ENCODE data around the gene PET100.
"Not testable (repeated sequence)": the region's sequence is repeated elsewhere in the genome, so short reads cannot be mapped to it uniquely, and the experiment has no call there.

PET100 gene

DNA sequence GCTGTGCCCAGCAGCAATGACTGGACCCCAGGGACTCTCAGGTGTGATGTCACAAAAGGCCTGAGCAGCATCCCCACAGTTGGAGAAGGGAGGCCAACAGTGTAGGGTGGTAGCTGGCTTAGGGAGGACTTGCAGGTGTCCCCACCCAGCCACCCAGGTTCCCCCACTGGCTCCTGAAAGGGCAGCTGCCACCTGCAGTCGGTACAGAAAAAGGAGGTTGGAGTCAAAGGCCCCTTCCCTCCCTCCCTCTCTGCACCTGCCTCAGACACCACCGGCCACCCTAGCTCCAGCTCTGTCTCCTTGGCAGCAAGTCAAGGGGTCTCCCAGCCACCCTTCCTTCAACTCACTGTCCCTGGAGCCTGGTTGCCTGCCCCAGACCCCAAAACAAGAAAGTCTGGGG is 4.1 kb downstream of the PET100 start, which contains the start of gene PCP2:
PCP2 (minus strand) TSS at position 22 of the 400 bp plus-strand sequence. CDS start 262 bp downstream, outside the sequence.
- no peak for DNase-seq (ENCODE audit: low read depth in 2 of 2)

DNA sequence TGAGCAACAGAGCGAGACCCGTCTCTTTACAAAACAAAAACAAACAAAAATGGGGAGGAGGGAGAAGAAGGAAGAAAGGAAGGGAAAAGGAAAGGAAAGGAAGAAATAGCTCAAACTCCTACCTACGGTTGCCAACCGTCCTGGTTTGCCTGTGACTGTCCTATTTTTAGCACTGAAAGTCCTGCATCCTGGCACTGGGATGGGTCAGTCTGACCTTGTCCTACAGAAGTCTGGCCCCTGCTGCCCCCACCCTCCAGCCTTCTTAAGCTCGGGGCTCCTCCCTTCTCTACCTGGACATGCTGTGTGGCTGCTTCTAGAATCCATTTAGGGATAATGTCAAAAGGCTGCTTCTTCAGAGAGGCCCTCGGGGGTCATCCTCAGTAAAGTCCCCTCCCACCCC is 6.1 kb downstream of the PET100 start:
- DNase-seq (ENCODE audit: low read depth in 2 of 2) = no peak

DNA sequence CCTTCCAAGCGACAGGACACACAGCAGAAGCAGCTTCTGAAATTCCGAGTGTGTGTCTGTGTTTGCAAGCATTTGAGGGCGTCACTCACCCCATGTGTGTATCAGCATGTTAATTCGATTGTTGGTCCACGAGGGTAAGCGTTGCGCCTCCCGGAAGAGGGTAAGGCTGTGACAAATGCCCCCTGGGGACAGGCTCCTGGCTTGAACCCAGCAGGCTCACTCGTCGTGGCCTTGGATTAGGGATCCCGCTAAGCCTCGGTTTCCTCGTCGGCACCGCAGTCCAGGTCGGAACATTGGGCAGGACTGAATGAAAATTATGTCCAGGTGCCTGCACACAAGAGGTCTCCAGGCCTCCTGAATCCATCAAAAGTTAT is 6.7 kb downstream of the PET100 start:
- no peak for DNase-seq (ENCODE audit: low read depth in 2 of 2)

DNA sequence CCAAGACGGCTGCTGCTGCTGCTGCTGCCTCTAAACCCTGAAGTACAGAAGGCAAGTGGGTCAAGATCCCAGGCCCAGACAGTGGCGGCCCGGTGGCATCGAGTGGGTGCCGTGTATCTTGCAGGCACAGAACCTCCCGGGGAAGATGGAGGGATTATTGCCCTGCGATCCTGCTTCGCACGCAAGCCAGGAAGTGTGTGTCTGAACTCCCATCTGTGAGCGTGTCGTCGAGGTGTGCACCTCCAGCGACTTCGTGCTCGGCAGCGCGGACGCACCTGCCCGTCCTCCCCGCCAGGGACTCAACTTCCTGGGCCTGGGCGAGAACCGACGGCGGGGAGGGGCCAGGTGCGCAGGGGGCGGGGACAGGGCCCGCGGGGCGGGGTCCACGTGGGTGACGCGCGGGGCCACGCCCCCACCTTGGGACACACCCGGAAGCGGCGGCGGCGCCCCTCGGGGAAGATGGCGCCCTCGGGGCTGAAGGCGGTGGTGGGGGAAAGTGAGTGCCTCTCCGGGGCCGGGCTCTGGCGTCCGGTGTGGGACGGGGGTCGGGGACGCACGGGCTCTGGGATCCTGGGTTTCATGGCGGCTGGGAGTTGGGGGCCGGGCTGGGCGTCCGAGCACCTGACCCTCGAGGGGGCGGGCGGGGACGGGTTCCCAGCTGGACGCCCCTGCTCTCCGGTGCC is 7.2 kb downstream of the PET100 start, which contains the start of gene STXBP2:
STXBP2 (plus strand) TSS at position 420 of the 683 bp plus-strand sequence; CDS start at position 460, 40 bp downstream.
- peak; percentile 80 to 85 for DNase-seq (ENCODE audit: low read depth in 2 of 2)

DNA sequence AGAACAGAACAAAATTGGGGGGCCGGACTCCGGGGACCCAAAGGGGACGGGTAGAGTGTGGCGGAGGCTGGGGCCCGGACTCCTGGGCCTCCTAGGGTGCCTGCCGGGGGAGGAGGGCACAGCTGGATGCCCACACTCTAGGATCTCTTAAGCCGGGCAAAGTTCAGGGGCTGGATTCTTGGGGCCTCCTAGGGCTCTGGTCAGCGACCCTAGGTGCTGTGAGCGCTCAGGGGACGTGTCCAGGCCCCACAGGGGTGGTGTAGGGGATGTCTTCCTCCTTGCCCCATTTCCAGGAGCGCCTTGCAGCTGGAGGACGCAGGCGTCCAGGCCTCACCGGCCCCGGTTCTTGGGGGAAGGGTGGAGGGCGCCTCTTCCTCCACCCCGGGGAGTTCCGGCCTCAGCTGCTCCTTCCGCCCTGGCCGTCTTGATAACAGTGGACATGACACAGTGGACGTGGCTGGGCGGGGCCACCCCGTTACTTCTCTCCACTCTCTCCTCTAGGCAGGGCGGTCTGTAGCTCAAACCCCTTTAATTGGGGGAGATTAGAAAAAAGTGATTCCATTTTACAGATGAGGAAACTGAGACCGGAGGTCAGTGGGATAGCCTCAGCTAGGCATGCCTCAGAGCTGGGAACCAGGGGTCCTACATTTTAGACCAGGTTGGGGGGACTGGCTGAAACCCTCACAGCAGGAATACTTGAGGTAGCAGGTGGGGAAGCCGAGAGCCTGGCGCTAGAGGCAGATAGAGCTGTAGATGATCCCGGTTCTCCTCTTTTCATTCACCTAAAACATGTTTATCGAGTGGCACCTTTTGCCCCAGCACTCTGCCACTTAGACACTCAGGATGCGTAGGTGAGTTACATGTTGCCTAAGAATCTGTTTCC is 8.0 kb downstream of the PET100 start:
- DNase-seq (ENCODE audit: low read depth in 2 of 2) = peak in 1 of 2 donors; percentile 13

DNA sequence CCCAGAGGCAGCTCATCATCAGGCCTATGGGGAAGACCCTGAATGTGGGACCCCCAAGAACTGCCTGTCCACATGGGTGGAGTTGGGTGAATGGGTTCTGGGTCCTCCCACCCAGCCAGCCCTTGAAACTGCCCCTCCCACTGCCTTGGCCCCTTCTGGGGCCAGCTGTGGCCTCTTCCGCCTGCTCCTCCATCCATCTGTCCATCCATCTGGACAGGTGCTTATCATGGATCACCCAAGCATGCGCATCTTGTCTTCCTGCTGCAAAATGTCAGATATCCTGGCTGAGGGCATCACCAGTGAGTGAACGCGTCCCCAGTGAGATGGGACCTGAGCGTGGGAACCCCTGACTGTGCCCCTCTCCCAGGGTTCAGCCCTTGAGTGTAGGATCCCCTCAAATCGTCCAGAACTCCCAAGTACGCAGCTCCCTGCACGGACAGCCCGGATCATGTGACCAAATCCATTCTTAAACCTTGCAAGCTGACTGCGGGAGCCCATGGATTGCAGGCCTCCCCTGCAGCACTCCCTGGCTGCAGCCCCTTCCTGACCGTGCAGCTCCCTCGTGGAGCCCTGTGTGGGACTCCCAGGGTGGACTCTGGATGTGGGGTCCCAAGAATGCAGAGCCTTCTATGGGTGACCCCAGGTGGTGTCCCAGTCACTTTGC is 9.3 kb downstream of the PET100 start:
- no peak for DNase-seq (ENCODE audit: low read depth in 2 of 2)

DNA sequence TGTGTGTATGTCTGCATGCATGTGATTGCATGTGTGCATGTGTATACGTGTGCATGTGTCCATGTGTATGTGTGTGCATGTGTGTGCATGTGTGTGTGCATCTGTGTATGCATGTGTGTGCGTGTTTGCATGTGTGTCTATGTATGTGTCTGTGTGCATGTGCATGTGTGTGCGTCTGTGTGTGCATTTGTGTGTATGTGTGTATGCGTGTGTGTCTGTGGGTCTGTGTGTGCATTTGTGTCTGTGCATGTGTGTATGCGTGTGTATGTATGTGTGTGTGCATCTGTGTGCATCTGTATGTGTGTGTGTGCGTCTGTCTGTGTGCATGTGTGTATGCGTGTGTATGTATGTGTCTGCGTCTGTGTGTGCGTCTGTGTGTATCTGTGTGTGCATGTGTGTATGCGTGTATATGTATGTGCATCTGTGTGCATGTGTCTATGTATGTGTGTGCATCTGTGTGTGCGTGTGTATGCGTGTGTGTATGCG is 10.3 kb downstream of the PET100 start:
- DNase-seq (ENCODE audit: low read depth in 2 of 2) = no peak

DNA sequence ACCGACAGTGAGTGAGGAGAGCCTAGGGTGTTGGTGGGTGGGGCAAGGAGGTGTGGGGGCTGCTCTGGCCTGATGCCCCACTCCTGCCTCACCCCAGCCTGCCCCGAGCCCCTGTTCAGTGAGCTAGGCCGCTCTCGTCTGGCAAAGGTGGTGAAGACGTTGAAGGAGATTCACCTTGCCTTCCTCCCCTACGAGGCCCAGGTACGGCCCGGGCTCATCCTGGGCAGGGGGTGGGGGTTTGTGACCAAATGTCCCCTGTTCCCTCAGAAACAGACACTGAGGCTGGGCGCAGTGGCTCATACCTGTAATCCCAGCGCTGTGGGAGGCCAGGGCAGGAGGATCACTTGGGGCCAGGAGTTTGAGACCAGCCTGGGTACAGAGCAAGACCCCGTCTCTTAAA is 11.2 kb downstream of the PET100 start:
- DNase-seq (ENCODE audit: low read depth in 2 of 2) = no peak

DNA sequence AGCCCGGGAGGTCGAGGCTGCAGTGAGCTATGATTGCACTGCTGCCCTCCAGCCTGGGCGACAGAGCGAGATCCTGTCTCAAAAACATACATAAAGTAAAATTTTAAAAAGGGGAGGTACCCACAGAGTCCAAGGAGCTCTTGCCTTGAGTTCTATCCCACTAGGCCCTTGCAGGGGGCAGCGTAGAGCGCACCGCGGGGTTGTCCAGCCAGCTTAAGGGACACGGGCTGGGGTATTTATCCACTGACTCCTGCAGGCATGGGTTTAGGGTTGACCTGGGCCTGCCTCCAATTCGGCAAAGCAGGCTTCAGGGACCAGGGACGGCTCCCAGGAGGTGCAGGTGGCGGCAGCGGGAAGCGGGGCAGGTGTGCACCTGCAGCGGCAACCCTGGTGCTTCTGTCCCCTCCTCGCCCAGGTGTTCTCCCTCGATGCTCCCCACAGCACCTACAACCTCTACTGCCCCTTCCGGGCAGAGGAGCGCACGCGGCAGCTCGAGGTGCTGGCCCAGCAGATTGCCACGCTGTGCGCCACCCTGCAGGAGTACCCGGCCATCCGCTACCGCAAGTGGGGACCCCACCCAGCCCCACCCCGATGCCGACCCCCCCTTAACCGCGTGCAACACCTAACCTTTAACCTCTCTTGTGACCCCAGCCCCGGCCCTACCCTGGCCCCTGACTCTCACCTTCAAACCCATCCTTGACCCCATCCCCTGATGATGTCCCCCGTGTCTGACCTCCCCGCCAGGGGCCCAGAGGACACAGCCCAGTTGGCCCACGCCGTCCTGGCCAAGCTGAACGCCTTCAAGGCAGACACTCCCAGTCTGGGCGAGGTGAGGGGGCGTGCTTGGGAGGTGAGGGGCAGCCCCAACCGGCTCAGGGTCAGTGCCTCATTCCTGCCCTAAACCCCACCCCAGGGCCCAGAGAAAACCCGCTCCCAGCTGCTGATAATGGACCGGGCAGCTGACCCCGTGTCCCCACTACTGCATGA is 12.0 kb downstream of the PET100 start:
- DNase-seq (ENCODE audit: low read depth in 2 of 2) = no peak

DNA sequence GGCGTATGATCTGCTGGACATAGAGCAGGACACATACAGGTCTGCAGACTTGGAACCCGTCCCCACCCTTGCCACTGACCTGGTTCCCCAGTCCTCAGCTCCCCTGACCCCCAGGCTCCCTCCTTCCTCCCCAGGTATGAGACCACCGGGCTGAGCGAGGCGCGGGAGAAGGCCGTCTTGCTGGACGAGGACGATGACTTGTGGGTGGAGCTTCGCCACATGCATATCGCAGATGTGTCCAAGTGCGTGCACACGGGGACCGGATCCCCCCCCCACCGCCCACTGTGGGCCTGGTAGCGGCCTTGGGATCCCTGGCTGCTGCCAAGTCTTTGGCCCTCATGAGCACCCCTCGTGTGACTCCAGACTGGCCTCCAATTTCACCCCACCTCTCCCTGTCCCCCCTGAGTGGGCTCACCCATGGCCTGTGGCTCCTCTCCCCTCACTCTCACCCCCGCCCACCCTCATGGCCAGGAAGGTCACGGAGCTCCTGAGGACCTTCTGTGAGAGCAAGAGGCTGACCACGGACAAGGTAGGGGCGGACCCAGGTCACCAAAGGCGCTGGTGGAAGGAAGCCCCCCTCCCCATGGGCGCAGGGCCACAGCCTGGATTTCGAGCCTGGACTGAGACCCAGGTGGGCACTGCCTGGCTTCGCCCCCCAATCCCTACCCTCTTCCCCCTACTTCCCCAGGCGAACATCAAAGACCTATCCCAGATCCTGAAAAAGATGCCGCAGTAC is 12.9 kb downstream of the PET100 start:
- no peak for DNase-seq (ENCODE audit: low read depth in 2 of 2)

DNA sequence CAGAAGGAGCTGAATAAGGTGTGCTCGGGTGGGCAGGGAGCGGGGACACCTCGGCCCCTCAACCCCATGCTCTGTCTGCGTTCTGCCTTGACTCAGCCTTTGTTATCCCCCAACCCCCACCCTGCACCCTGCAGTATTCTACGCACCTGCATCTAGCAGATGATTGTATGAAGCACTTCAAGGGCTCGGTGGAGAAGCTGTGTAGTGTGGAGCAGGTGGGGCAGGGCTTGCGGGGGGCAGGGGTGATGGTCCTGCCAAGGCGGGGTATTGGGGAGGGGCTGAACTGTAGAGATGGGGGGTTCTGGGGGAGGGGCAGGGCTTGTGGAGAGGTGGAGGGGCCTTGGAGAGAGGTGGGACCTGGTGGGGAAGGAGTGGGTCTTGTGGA is 13.4 kb downstream of the PET100 start:
- DNase-seq (ENCODE audit: low read depth in 2 of 2) = no peak

DNA sequence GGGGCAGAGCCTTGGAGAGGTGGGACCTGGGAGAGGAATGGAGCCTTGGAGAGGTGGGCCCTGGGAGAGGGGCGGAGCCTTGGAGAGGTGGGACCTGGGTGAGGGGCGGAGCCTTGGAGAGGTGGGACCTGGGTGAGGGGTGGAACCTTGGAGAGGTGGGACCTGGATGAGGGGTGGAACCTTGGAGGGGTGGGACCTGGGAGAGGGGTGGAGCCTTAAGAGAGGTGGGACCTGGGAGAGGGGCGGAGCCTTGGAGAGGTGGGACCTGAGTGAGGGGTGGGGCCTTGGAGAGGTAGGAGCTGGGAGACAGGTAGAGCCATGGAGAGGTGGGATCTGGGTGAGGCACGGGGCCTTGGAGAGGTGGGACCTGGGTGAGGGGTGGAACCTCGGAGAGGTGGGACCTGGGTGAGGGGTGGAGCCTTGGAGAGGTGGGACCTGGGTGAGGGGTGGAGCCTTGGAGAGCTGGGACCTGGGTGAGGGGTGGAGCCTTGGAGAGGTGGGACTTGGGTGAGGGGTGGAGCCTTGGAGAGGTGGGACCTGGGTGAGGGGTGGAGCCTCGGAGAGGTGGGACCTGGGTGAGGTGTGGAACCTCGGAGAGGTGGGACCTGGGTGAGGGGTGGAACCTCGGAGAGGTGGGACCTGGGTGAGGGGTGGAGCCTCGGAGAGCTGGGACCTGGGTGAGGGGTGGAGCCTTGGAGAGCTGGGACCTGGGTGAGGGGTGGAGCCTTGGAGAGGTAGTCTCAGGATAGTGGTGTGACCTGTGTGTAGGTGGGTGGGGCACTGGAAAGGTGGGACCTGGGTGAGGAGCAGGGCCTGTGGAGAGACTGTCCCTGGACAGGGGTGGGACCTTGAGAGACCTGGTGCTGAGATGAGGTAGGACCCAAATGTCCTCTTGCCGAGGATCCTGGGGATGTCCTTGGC is 14.3 kb downstream of the PET100 start:
- DNase-seq (ENCODE audit: low read depth in 2 of 2) = not testable (repeated sequence)

DNA sequence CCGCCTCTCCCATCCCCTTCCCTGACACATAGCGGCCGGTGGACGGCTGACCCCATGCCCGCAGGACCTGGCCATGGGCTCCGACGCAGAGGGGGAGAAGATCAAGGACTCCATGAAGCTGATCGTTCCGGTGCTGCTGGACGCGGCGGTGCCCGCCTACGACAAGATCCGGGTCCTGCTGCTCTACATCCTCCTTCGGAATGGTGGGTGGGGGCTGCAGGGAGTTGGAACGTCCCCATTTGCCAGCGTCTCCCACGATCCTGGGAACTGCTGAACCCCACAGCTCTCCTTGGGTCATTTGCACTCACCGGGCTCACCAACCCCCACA is 14.9 kb downstream of the PET100 start:
- no peak for DNase-seq (ENCODE audit: low read depth in 2 of 2)

DNA sequence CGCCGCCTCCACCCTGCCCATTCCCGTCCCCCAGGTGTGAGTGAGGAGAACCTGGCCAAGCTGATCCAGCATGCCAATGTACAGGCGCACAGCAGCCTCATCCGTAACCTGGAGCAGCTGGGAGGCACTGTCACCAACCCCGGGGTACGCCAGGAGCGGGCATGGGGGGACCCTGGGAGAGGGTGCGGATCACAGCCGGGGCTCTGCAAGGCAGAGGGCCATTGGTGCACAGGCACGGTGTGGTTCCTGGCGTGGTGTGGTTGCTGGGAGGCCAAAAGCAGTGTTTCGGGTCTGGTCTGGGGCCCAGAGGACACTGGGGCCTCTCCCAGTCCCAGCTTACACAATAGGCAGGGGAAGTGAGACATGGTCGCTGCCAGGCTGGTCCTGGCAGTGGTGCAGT is 15.6 kb downstream of the PET100 start:
- no peak for DNase-seq (ENCODE audit: low read depth in 2 of 2)

DNA sequence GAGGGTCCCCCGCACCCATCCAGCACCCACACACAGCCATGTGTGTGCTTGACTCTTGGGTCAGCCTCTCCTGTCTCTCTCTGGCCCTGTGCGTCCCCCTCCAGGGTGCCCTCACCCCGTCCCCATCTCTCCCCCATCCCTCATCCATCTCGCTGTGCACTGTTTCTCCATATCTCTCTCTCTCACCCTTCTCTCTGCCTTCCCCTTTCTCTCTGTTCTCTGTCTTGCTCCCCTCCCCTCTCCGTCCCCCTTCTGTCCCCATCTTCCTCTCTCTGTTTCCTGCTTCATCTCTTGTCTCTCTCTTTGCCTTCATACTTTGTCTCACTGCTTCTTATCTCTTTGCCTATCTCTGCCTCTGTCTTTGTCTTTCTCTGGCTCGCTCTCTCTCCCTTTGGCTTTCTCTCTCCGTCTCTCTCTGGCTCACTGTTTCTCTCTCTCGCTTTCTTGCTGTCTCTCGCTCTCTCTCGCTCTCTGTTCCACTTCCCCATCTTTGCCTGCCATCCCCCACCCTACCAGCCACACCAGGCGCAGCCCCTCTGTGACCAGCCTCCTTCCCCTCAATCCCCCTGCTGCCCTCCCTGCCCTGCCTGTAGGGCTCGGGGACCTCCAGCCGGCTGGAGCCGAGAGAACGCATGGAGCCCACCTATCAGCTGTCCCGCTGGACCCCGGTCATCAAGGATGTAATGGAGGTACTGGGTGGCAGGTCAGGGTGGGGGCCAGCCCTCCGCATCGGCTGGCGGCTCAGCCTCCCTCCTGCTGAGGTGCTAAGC is 16.2 kb downstream of the PET100 start:
- DNase-seq (ENCODE audit: low read depth in 2 of 2) = no peak

DNA sequence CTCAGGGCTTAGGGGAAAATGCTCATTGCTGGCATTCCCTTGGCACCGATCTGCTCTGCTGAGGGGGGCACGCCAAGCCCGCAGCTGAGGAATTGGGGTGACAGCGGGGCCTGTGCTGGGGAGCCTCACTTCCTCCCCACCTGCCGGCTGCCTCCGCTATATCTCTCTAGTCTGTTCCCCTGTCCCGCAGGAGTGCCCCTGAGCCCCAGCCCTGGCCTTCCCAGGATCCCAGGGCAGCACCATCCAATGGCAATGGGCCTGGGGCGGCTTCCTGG is 16.8 kb downstream of the PET100 start:
- DNase-seq (ENCODE audit: low read depth in 2 of 2) = no peak

DNA sequence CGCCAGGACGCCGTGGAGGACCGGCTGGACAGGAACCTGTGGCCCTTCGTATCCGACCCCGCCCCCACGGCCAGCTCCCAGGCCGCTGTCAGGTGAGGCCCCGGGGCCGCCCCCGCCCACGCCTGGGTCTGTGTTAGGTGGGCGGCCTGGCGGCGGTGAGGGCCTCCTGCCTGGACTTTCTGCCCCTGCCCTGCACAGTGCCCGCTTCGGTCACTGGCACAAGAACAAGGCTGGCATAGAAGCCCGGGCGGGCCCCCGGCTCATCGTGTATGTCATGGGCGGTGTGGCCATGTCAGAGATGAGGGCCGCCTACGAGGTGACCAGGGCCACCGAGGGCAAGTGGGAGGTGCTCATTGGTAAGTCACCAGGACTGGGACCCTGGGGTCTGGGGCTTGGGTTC is 17.6 kb downstream of the PET100 start:
- no peak for DNase-seq (ENCODE audit: low read depth in 2 of 2)

DNA sequence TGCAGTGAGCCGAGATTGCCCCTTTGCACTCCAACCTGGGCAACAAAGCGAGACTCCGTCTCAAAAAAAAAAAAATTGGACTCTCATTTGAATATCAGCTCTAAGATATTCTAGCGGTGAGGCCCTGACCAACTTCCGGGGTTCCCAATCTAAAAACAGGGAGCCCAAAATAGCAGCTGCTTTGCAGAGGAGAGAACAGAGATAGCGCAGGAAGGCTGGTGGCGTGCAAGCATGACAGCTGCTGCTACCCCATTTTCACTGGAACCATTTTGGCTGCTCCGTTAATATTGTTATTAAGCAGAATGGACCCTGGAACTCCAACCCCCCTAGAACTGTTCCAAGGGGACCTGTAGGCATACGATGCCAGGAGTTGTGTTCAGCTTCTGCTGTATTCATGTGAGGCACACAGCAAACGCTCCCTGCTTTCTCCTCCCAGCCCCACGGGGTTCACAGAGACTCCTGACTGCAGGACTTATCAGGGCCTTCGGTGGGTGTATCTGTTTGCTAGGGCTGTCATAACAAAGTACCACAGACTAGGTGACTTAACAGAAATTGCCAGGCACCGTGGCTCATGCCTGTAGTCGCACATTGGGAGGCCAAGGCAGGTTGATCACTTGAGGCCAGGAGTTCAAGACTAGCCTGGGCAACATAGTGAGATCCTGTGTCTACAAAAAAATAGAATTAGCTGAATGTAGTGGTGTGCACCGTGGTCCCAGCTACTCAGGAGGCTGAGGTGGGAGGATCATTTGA is 18.8 kb downstream of the PET100 start:
- DNase-seq (ENCODE audit: low read depth in 2 of 2) = no peak

All from stimulated activated CD8-positive, alpha-beta memory T cell treated with anti-CD3 and anti-CD28 coated beads, Interleukin-15, amount 100 ng/mL, for 4 hours (primary cell).